GM12864 (cell line): ENCODE results near the gene ACTL8.

ENCODE experiments used
- DNase-seq: peaks from one replicate; pipeline ENCODE4 v3.0.0-alpha.2; 2011; ENCODE audit warnings: low read depth
- H3K4me3 ChIP-seq: 2 replicates; pipeline ENCODE4 v1.5.1; 2011; ENCODE audit warnings: mild to moderate bottlenecking, low read depth, low read length, control low read depth
- CTCF ChIP-seq: IDR thresholded peaks from 2 replicates; pipeline ENCODE4 v1.5.1; 2011; ENCODE audit warnings: low read depth, mild to moderate bottlenecking, moderate library complexity, low read length, control low read depth, inconsistent platforms; ENCODE audit errors: missing control alignments

Gene ACTL8

DNA sequence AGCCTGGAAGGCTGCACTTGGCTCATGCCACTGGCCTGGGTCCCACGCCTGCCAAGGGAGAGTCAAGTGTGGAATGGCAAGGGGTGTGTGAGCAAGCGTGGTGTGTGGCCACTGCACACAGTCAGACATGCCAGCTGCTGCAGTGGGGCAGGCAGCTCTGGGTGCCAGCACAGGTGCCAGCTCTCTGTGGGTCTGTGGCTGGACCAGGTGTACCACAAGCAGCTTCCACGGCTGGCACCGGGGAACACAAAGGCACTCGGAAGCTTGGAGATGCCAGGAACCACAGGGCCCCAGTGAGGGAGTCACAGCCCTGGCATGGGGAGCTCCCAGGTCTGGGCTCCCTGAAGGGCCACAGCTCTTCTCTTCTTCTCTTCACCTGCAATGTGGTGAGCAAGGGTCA lies 34.8 kb downstream of the ACTL8 start:
- no peak overlapping the region for H3K4me3 ChIP-seq
- no peak for TF ChIP-seq CTCF
- no peak for DNase-seq

- DNase-seq = no peak
- no peak overlapping the region for H3K4me3 ChIP-seq
- no peak for TF ChIP-seq CTCF
These were observed 35.4 kb downstream of the ACTL8 start for GRCh38 chr1:17790383-17791054.

GRCh38 chr1:17791055-17791390 lies 35.9 kb downstream of the ACTL8 start:
- no peak for DNase-seq
- no peak overlapping the region for H3K4me3 ChIP-seq
- TF ChIP-seq CTCF = no peak

DNA sequence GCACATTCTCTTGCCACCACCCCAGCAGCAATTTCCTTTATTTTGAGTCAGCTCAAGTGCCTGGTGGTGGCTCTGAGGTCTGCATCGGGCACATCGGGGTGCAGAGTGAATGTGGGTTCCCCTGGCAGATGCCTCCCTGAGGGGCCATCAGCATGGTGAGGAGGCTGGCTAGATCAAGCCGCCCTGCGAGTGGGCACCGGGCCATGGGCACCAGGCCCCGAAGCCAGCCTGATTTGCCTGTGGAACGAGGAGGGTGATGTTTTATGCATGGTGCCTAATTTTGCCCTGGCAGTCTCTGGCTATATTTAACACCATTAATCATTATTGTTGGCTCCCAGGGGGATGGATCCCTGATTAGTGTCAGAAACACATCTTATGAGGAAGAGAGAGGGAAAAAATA lies 36.3 kb downstream of the ACTL8 start:
- no peak for DNase-seq
- TF ChIP-seq CTCF = no peak
- no peak overlapping the region for H3K4me3 ChIP-seq

DNA sequence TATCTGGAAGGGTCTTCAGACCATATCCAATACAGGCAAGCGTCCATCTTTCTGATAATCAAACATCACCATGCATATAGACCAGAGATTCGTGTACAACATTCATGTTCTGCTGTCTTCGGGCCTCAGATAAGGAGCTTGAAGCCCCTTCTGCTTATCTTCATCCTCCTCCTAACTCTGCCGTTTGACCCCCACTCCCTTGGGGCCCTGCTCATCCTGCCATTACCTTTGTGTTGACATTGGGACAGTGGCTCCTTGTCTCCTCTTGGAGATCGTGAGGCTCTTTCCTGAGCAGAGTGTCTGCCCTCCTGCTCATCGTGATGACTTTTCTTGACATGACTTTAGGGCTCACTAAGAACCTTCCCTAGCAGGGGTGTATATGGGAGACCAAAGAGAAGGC lies 37.3 kb downstream of the ACTL8 start:
- TF ChIP-seq CTCF = no peak
- no peak overlapping the region for H3K4me3 ChIP-seq
- no peak for DNase-seq

GRCh38 chr1:17795081-17795809 lies 40.1 kb downstream of the ACTL8 start:
- TF ChIP-seq CTCF = no peak
- no peak for DNase-seq
- H3K4me3 ChIP-seq = no peak overlapping the region
